K562 (cell line): ENCODE data around the gene MPV17L. TPM values are rescaled to one million over a fixed set of nuclear protein-coding genes. Genes with fewer than 3 reads are reported as not detected.
"Not testable (repeated sequence)": the region's sequence is repeated elsewhere in the genome, so short reads cannot be mapped to it uniquely, and the experiment has no call there.

ENCODE experiments used
- ATAC-seq: fragments of 200-7000 bp; cut with Tn5 transposase; 3 replicates; pipeline ENCODE4 v1.9.1; 2020; ENCODE audit warnings: moderate library complexity
- BruUV-seq: library from RNA; stranded (reverse); fragments of 400-500 nt; replicated peaks from 2 replicates; lab custom pipeline; 2021; lab: Mats Ljungman, UMichigan
- CTCF ChIA-PET: fragments of 300-600 bp; formaldehyde crosslinking; extraction: SDS; loops from one replicate; lab custom pipeline; 2021; ENCODE audit warnings: low intra/inter-chr PET ratio; lab: Yijun Ruan, JAX
- POLR2A ChIA-PET: fragments of 300-600, 350-650 bp; sonication (Branson Sonifier 250); formaldehyde crosslinking; extraction: SDS; loops from one replicate; lab custom pipeline; 2021; ENCODE audit warnings: antibody characterized with exemption, inconsistent platforms; lab: Yijun Ruan, JAX
- DNase-seq, 4 experiments: peaks; one replicate each; pipeline versions ENCODE4 v3.0.0 to v3.0.0-alpha.2; 2011 to 2018; ENCODE audit warnings: low spot score in 3 of 4, mixed read lengths in 3 of 4; ENCODE audit errors: extremely low read depth in 1 of 4
- FAIRE-seq: peaks from 2 replicates; lab custom pipeline; 2011; peaks lifted over from hg19 to GRCh38; lab: Jason Lieb, UNC
- H2AFZ ChIP-seq: 2 replicates; pipeline ENCODE4 v1.6.0; 2011; ENCODE audit warnings: low read depth, low read length, control low read depth, inconsistent platforms
- H3K27ac ChIP-seq: fragments of 200-600 bp; 3 replicates; pipeline ENCODE4 v1.8.0; 2011; ENCODE audit warnings: low read depth, mild to moderate bottlenecking, control low read depth, inconsistent platforms, low read length, moderate library complexity, mixed read lengths; ENCODE audit errors: extremely low read depth
- H3K27me3 ChIP-seq, 2 experiments: fragments of 300-600 bp in 1 of 2; 2 replicates in 1 of 2; 3 replicates in 1 of 2; pipeline versions ENCODE4 v1.6.0 to v1.8.0; 2011; ENCODE audit warnings: inconsistent platforms in 2 of 2, low read length in 2 of 2, mild to moderate bottlenecking in 1 of 2, mixed read lengths in 1 of 2, moderate library complexity in 1 of 2; ENCODE audit not compliant: control insufficient read depth in 2 of 2, insufficient read depth in 2 of 2
- H3K36me3 ChIP-seq: fragments of 300-600 bp; 3 replicates; pipeline ENCODE4 v1.8.0; 2011; ENCODE audit warnings: mild to moderate bottlenecking, low read length, inconsistent platforms; ENCODE audit not compliant: control insufficient read depth, insufficient read depth
- H3K4me1 ChIP-seq, 2 experiments: fragments of 200-600 bp in 1 of 2; replicated peaks in 1 of 2; 2 replicates in 1 of 2; 3 replicates in 1 of 2; pipeline versions ENCODE4 v1.5.1 to v1.8.0; 2011; ENCODE audit warnings: inconsistent platforms in 2 of 2, low read length in 2 of 2, mild to moderate bottlenecking in 1 of 2, mixed read lengths in 1 of 2, moderate library complexity in 1 of 2; ENCODE audit not compliant: control insufficient read depth in 2 of 2, insufficient read depth in 2 of 2
- H3K4me2 ChIP-seq: 2 replicates; pipeline ENCODE4 v1.6.1; 2011; ENCODE audit warnings: low read length, control low read depth, inconsistent platforms, mixed read lengths; ENCODE audit not compliant: insufficient read depth
- H3K4me3 ChIP-seq: fragments of 200-600 bp; sonication (generic), shearing (Covaris generic); 2 replicates; pipeline ENCODE4 v1.5.1; 2016; ENCODE audit warnings: control low read depth, inconsistent platforms
- H3K79me2 ChIP-seq: fragments of 200-600 bp; 3 replicates; pipeline ENCODE4 v1.8.0; 2011; ENCODE audit warnings: low read length, inconsistent platforms; ENCODE audit not compliant: control insufficient read depth, insufficient read depth
- H3K9ac ChIP-seq, 2 experiments: 2 replicates each; pipeline versions ENCODE4 v1.6.0 to v1.6.1; 2011; ENCODE audit warnings: low read depth in 2 of 2, low read length in 2 of 2, control low read depth in 1 of 2, inconsistent platforms in 1 of 2, mild to moderate bottlenecking in 1 of 2, mixed read lengths in 1 of 2; ENCODE audit not compliant: insufficient read depth in 1 of 2
- H3K9me1 ChIP-seq: one replicate; pipeline ENCODE4 v1.6.0; 2011; ENCODE audit warnings: inconsistent platforms, mild to moderate bottlenecking, low read length, moderate library complexity; ENCODE audit not compliant: control insufficient read depth, insufficient read depth
- H3K9me3 ChIP-seq: replicated peaks from 2 replicates; pipeline ENCODE4 v1.5.1; 2011; ENCODE audit warnings: low read depth, low read length, inconsistent platforms; ENCODE audit not compliant: control insufficient read depth, insufficient read depth
- H4K20me1 ChIP-seq: replicated peaks from 2 replicates; pipeline ENCODE4 v1.6.1; 2011; ENCODE audit warnings: low read length, inconsistent platforms, mixed read lengths; ENCODE audit not compliant: control insufficient read depth, insufficient read depth
- FOS ChIP-seq: IDR thresholded peaks from 3 replicates; pipeline ENCODE4 v1.6.1; 2011; ENCODE audit not compliant: insufficient read length; ENCODE audit errors: extremely low read depth
- KDM2B ChIP-seq: fragments of 250-450 bp; sonication (Bioruptor Pico); IDR thresholded peaks from 2 replicates; pipeline ENCODE4 v1.8.0; 2021; ENCODE audit warnings: mild to moderate bottlenecking, moderate library complexity
- MLLT1 ChIP-seq, 2 experiments: fragments of 450-650 bp; IDR thresholded peaks; 2 replicates each; pipeline ENCODE4 v1.6.1; 2016
- MYBL2 ChIP-seq, 2 experiments: fragments of 450-650 bp in 1 of 2; sonication (generic) in 1 of 2; formaldehyde crosslinking in 1 of 2; IDR thresholded peaks; 2 replicates each; pipeline versions ENCODE4 v1.6.1 to v1.8.1; 2017 to 2022; ENCODE audit warnings: borderline replicate concordance in 1 of 2, inconsistent platforms in 1 of 2, low read depth in 1 of 2, mild to moderate bottlenecking in 1 of 2, missing genetic modification reagents in 1 of 2, moderate library complexity in 1 of 2
- POLR3A ChIP-seq: IDR thresholded peaks from 2 replicates; pipeline ENCODE4 v1.6.1; 2011; ENCODE audit warnings: borderline replicate concordance, mild to moderate bottlenecking, moderate library complexity; ENCODE audit not compliant: insufficient read length, insufficient read depth; ENCODE audit errors: extremely low read depth
- RBM25 ChIP-seq: fragments of 200-400 bp; formaldehyde crosslinking; IDR thresholded peaks from 2 replicates; pipeline ENCODE4 v1.6.1; 2018; ENCODE audit warnings: low read length, low read depth, moderate library complexity; ENCODE audit not compliant: severe bottlenecking
- SMARCE1 ChIP-seq: fragments of 450-650 bp; IDR thresholded peaks from 2 replicates; pipeline ENCODE4 v1.7.1; 2016; ENCODE audit warnings: mild to moderate bottlenecking
- ZNF174 ChIP-seq: fragments of 250-450 bp; sonication (Bioruptor Pico); IDR thresholded peaks from 2 replicates; pipeline ENCODE4 v1.4.0; 2020; ENCODE audit warnings: mild to moderate bottlenecking
- ZNF449 ChIP-seq: fragments of 250-450 bp; sonication (Bioruptor Pico); IDR thresholded peaks from 2 replicates; pipeline ENCODE4 v1.8.0; 2022; ENCODE audit warnings: moderate library complexity, mild to moderate bottlenecking, inconsistent platforms
- ZNF77 ChIP-seq: fragments of 250-450 bp; sonication (Bioruptor Pico); IDR thresholded peaks from 2 replicates; pipeline ENCODE4 v1.5.0; 2020
- ZNF780A ChIP-seq: fragments of 250-450 bp; sonication (Bioruptor Pico); IDR thresholded peaks from 2 replicates; pipeline ENCODE4 v1.5.0; 2021; ENCODE audit warnings: mild to moderate bottlenecking
- WGBS: fragments of 100-300 bp; shearing (Covaris generic); methylation state at CpG from one replicate; pipeline ENCODE4 v1.1.6; 2016; ENCODE audit warnings: low coverage, mixed read lengths; ENCODE audit not compliant: insufficient coverage; ENCODE audit errors: missing lambda C conversion rate; 5-methylcytosine and 5-hydroxymethylcytosine counted together
- in situ Hi-C: fragments of 300-500 bp; cut with MboI; formaldehyde crosslinking; loops from 4 replicates; pipeline ENCODE4 v1.15.0; 2018; ENCODE audit warnings: inconsistent platforms, mixed read lengths
- intact Hi-C: fragments of 100-400 bp; cut with micrococcal nuclease; formaldehyde crosslinking; loops from 2 replicates; pipeline ENCODE4 v1.14.2; 2022
- polyA plus RNA-seq, 8 experiments: library from polyadenylated mRNA; depleted of rRNA in 4 of 8; stranded (reverse) in 5 of 8; unstranded in 3 of 8; fragments of >200 nt; fragmentation: Nextera tagmentation in 2 of 8; fragmentation: Illumina TruSeq in 1 of 8; extraction: Ambion mirVana in 2 of 8; extraction: Trizol in 1 of 8; gene quantifications; 2 replicates each; pipeline versions ENCODE4 v1.2.1 to v1.2.3, GENCODE V29; 2011 to 2014; ENCODE audit warnings: inconsistent platforms in 1 of 8, missing spikeins in 1 of 8
- total RNA-seq, 7 experiments: library from RNA; depleted of rRNA in 6 of 7; stranded (reverse); fragments of >200 nt in 6 of 7; fragmentation: Illumina TruSeq in 2 of 7; extraction: Trizol in 2 of 7; gene quantifications; 2 replicates each; pipeline versions ENCODE4 v1.2.1 to v1.2.3, GENCODE V29; 2011 to 2021; ENCODE audit warnings: low replicate concordance in 1 of 7

MPV17L gene
- total and polyA plus RNA-seq, 9 of the 15 experiments (the other 6 are each of a cell fraction or from before 2014, with no cell fraction given): not detected

GRCh38 chr16:15440852-15441251 lies 45.3 kb downstream of the MPV17L start:
- Histone ChIP-seq H3K9ac (no peak overlapping the region), H4K20me1 (no peaks in the 10 kb centered on the region)
- TF ChIP-seq ZNF449 (no peak), SMARCE1 (no peak), ZNF780A (no peak), RBM25 (no peak), KDM2B (no peak), MLLT1 (IDR thresholded peaks at IDR 0.05) (no peak), MYBL2 (IDR thresholded peaks at IDR 0.05; ENCODE audit: low read depth) (no peak), MYBL2 (CRISPR knock-in tag; IDR thresholded peaks at IDR 0.05; ENCODE audit: borderline replicate concordance) (no peak), ZNF174 (CRISPR knock-in tag) (no peak), POLR3A (no peak), ZNF77 (CRISPR knock-in tag) (no peak), FOS (no peak)
- TF ChIP-seq, all 486 proteins: peak for 0
- 44% methylated on average over 3 of the region's 3 CpGs for WGBS
- DNase-seq (no peak), FAIRE-seq (no peak), ATAC-seq (no peak)
- H2AFZ ChIP-seq: no peak overlapping the region
- H3K9me3 ChIP-seq: peaks cover 3% of the 10 kb centered on the region; the same call in 1 of the 2 replicates
- CTCF ChIA-PET: no interaction called here
- no TSS peak for BruUV-seq
- H3K36me3 ChIP-seq: no peaks in the 10 kb centered on the region
- H3K27me3 ChIP-seq: no peaks in the 10 kb centered on the region; a peak in 1 of 5 replicates
- no peaks in the 10 kb centered on the region for H3K9me1 ChIP-seq
- H3K79me2 ChIP-seq: no peaks in the 10 kb centered on the region
- POLR2A ChIA-PET: interaction anchor here (0.8 kb wide), 1 partner anchor 21 kb away, joined by 3 read pairs; no protein-coding TSS in a partner anchor
- H3K4me3 ChIP-seq: no peak overlapping the region
- intact Hi-C loops (no loop called here), in situ Hi-C loops (no loop called here)
- no peak overlapping the region for H3K27ac ChIP-seq
- no peaks in the 10 kb centered on the region for H3K4me1 ChIP-seq
- H3K4me2 ChIP-seq: no peak overlapping the region

GRCh38 chr16:15442140-15442539 lies 46.6 kb downstream of the MPV17L start:
- DNase-seq, ATAC-seq, H3K4me3 ChIP-seq, H3K27ac ChIP-seq, H3K36me3 ChIP-seq, FAIRE-seq, H4K20me1 ChIP-seq, H3K4me2 ChIP-seq, CTCF ChIA-PET, intact Hi-C loops, H3K79me2 ChIP-seq, H3K4me1 ChIP-seq, H3K27me3 ChIP-seq, H3K9ac ChIP-seq, H3K9me1 ChIP-seq, BruUV-seq, H3K9me3 ChIP-seq, H2AFZ ChIP-seq, in situ Hi-C loops: not testable (repeated sequence)
- POLR2A ChIA-PET: interaction anchor here (0.7 kb wide), 2 partner anchors 121 to 131 kb away, joined by 3 read pairs; no protein-coding TSS in a partner anchor
- WGBS: 23% methylated on average over 5 of the region's 5 CpGs
